GM23338 (cell line): ENCODE results near the gene TENM4. TPM values are rescaled to one million over a fixed set of nuclear protein-coding genes. Genes with fewer than 3 reads are reported as not detected.

Experiments used
- ATAC-seq: fragments of 200-7000 bp; cut with Tn5 transposase; 3 replicates; pipeline ENCODE4 v1.9.1; 2020
- DNase-seq: peaks from one replicate; pipeline ENCODE4 v3.0.0-alpha.2; 2015; ENCODE audit warnings: low spot score
- H2AFZ ChIP-seq: fragments of 200-600 bp; sonication (generic); 2 replicates; pipeline ENCODE4 v1.8.0; 2016; ENCODE audit warnings: antibody characterized with exemption, mild to moderate bottlenecking, moderate library complexity
- H3F3A ChIP-seq: fragments of 200-600 bp; sonication (generic); replicated peaks from 2 replicates; pipeline ENCODE4 v1.8.0; 2017; ENCODE audit warnings: antibody characterized with exemption, mixed run types, low read depth
- H3K27ac ChIP-seq: fragments of 200-600 bp; sonication (generic); 2 replicates; pipeline ENCODE4 v1.6.1; 2016; ENCODE audit warnings: low read depth
- H3K27me3 ChIP-seq: fragments of 200-600 bp; sonication (generic); 2 replicates; pipeline ENCODE4 v1.8.0; 2016; ENCODE audit warnings: mild to moderate bottlenecking, mixed run types, moderate library complexity; ENCODE audit not compliant: insufficient read depth
- H3K36me3 ChIP-seq: fragments of 200-600 bp; sonication (generic); 2 replicates; pipeline ENCODE4 v1.8.0; 2016; ENCODE audit warnings: mild to moderate bottlenecking; ENCODE audit not compliant: insufficient read depth
- H3K4me1 ChIP-seq: fragments of 200-600 bp; sonication (generic); 2 replicates; pipeline ENCODE4 v1.8.0; 2016; ENCODE audit warnings: mild to moderate bottlenecking, moderate library complexity; ENCODE audit not compliant: insufficient read depth
- H3K4me2 ChIP-seq: fragments of 200-600 bp; sonication (generic); 2 replicates; pipeline ENCODE4 v1.7.1; 2017; ENCODE audit warnings: mixed run types
- H3K4me3 ChIP-seq: fragments of 200-600 bp; sonication (generic); 2 replicates; pipeline ENCODE4 v1.6.1; 2016; ENCODE audit warnings: mixed run types
- H3K79me2 ChIP-seq: fragments of 200-600 bp; sonication (generic); replicated peaks from 2 replicates; pipeline ENCODE4 v1.8.0; 2017; ENCODE audit warnings: mild to moderate bottlenecking; ENCODE audit not compliant: insufficient read depth
- H3K9me2 ChIP-seq: fragments of 200-600 bp; sonication (generic); 2 replicates; pipeline ENCODE4 v1.8.0; 2017; ENCODE audit not compliant: insufficient read depth
- H4K20me1 ChIP-seq: fragments of 200-600 bp; sonication (generic); replicated peaks from 2 replicates; pipeline ENCODE4 v1.8.0; 2017; ENCODE audit warnings: mild to moderate bottlenecking; ENCODE audit not compliant: insufficient read depth
- H3K27ac Mint-ChIP-seq: 2 replicates; pipeline ENCODE4 v1.8.0; 2020; ENCODE audit warnings: inconsistent platforms, mild to moderate bottlenecking, moderate library complexity, mixed read lengths
- H3K27me3 Mint-ChIP-seq: 3 replicates; pipeline ENCODE4 v1.8.0; 2022; ENCODE audit warnings: low read depth, mild to moderate bottlenecking, moderate library complexity, mixed read lengths, inconsistent platforms; ENCODE audit not compliant: insufficient read depth, poor library complexity
- H3K36me3 Mint-ChIP-seq: 3 replicates; pipeline ENCODE4 v1.8.0; 2021; ENCODE audit warnings: low read depth, mild to moderate bottlenecking, inconsistent platforms, moderate library complexity, mixed read lengths
- H3K4me1 Mint-ChIP-seq: 3 replicates; pipeline ENCODE4 v1.8.0; 2020; ENCODE audit warnings: mild to moderate bottlenecking, inconsistent platforms, mixed read lengths
- H3K4me3 Mint-ChIP-seq: 3 replicates; pipeline ENCODE4 v1.8.0; 2021; ENCODE audit warnings: moderate library complexity, mild to moderate bottlenecking, inconsistent platforms, mixed read lengths
- H3K9me3 Mint-ChIP-seq: 3 replicates; pipeline ENCODE4 v1.8.0; 2020; ENCODE audit warnings: moderate library complexity, mild to moderate bottlenecking, inconsistent platforms, mixed read lengths
- JUNB ChIP-seq: IDR thresholded peaks from one replicate; pipeline ENCODE4 v1.6.1; 2016; ENCODE audit warnings: antibody characterized with exemption; ENCODE audit not compliant: unreplicated experiment
- ZNF114 ChIP-seq: fragments of 250-450 bp; sonication (Bioruptor Pico); IDR thresholded peaks from 2 replicates; pipeline ENCODE4 v1.5.0; 2020; ENCODE audit warnings: mild to moderate bottlenecking, moderate library complexity
- polyA plus RNA-seq: library from polyadenylated mRNA; unstranded; fragments of >200 nt; fragmentation: Nextera tagmentation; extraction: Ambion mirVana; gene quantifications from 2 replicates; pipeline ENCODE4 v1.2.1, GENCODE V29; 2016
- total RNA-seq: library from RNA; depleted of rRNA; stranded (reverse); fragments of >200 nt; shearing (Covaris generic); gene quantifications from 2 replicates; pipeline ENCODE4 v1.2.3, GENCODE V29; 2014
- TF ChIP-seq, protein P1 (sequence below): fragments of 250-450 bp; sonication (Bioruptor Pico); IDR thresholded peaks from 2 replicates; pipeline ENCODE4 v1.5.0; 2020; ENCODE audit warnings: mild to moderate bottlenecking, moderate library complexity
- TF ChIP-seq, protein P2 (sequence below): IDR thresholded peaks from 2 replicates; pipeline ENCODE4 v1.6.1; 2016; ENCODE audit warnings: antibody characterized with exemption
- TF ChIP-seq, protein P3 (sequence below), 2 experiments: fragments of 200-600 bp in 1 of 2; sonication (generic) in 1 of 2; conservative IDR thresholded peaks; 2 replicates each; pipeline versions ENCODE4 v1.5.1 to v1.6.1; 2016 to 2017; ENCODE audit warnings: antibody characterized with exemption in 2 of 2, low read depth in 2 of 2, mild to moderate bottlenecking in 2 of 2, moderate library complexity in 1 of 2
- TF ChIP-seq, protein P4 (sequence below): IDR thresholded peaks from one replicate; pipeline ENCODE4 v1.6.1; 2018; ENCODE audit warnings: antibody characterized with exemption; ENCODE audit not compliant: unreplicated experiment

TENM4 gene
- total and polyA plus RNA-seq, 2 experiments from 2014 or later = 7.3 TPM

DNA sequence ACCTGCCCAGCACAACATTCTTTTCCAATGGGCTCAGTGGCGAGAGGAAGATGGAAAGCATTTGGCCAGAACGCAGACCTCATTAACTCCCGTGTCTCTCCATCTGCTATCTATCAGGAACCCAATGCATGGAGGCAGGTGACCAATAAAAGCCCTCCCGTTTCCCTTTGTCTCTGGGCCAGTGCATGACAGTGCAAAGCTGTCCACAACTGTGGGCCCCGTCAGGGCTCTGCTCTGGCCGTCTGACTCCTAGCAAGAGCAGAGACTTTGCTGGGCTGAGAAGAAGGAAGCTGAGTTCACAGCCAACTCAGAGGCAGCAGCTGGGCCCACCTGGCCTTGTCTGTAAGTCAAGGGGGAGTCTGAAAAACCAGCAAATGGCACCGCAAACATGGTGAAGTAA is 177.8 kb downstream of the TENM4 start:
- Mint-ChIP-seq H3K36me3 (no peaks in the 10 kb centered on the region), H3K27me3 (peaks cover 4% of the 10 kb centered on the region), H3K4me1 (peaks cover 15% of the 10 kb centered on the region; the same call in 2 of the 3 replicates), H3K27ac (peak overlapping the region; percentile 49), H3K4me3 (no peak overlapping the region), H3K9me3 (no peaks in the 10 kb centered on the region)
- ATAC-seq (peak; percentile 64), DNase-seq (no peak)
- TF ChIP-seq, protein P1, sequence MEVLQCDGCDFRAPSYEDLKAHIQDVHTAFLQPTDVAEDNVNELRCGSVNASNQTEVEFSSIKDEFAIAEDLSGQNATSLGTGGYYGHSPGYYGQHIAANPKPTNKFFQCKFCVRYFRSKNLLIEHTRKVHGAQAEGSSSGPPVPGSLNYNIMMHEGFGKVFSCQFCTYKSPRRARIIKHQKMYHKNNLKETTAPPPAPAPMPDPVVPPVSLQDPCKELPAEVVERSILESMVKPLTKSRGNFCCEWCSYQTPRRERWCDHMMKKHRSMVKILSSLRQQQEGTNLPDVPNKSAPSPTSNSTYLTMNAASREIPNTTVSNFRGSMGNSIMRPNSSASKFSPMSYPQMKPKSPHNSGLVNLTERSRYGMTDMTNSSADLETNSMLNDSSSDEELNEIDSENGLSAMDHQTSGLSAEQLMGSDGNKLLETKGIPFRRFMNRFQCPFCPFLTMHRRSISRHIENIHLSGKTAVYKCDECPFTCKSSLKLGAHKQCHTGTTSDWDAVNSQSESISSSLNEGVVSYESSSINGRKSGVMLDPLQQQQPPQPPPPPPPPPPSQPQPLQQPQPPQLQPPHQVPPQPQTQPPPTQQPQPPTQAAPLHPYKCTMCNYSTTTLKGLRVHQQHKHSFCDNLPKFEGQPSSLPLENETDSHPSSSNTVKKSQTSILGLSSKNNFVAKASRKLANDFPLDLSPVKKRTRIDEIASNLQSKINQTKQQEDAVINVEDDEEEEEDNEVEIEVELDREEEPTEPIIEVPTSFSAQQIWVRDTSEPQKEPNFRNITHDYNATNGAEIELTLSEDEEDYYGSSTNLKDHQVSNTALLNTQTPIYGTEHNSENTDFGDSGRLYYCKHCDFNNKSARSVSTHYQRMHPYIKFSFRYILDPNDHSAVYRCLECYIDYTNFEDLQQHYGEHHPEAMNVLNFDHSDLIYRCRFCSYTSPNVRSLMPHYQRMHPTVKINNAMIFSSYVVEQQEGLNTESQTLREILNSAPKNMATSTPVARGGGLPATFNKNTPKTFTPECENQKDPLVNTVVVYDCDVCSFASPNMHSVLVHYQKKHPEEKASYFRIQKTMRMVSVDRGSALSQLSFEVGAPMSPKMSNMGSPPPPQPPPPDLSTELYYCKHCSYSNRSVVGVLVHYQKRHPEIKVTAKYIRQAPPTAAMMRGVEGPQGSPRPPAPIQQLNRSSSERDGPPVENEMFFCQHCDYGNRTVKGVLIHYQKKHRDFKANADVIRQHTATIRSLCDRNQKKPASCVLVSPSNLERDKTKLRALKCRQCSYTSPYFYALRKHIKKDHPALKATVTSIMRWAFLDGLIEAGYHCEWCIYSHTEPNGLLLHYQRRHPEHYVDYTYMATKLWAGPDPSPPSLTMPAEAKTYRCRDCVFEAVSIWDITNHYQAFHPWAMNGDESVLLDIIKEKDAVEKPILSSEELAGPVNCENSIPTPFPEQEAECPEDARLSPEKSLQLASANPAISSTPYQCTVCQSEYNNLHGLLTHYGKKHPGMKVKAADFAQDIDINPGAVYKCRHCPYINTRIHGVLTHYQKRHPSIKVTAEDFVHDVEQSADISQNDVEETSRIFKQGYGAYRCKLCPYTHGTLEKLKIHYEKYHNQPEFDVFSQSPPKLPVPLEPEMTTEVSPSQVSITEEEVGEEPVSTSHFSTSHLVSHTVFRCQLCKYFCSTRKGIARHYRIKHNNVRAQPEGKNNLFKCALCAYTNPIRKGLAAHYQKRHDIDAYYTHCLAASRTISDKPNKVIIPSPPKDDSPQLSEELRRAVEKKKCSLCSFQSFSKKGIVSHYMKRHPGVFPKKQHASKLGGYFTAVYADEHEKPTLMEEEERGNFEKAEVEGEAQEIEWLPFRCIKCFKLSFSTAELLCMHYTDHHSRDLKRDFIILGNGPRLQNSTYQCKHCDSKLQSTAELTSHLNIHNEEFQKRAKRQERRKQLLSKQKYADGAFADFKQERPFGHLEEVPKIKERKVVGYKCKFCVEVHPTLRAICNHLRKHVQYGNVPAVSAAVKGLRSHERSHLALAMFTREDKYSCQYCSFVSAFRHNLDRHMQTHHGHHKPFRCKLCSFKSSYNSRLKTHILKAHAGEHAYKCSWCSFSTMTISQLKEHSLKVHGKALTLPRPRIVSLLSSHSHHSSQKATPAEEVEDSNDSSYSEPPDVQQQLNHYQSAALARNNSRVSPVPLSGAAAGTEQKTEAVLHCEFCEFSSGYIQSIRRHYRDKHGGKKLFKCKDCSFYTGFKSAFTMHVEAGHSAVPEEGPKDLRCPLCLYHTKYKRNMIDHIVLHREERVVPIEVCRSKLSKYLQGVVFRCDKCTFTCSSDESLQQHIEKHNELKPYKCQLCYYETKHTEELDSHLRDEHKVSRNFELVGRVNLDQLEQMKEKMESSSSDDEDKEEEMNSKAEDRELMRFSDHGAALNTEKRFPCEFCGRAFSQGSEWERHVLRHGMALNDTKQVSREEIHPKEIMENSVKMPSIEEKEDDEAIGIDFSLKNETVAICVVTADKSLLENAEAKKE (CRISPR knock-in tag) = no peak
- TF ChIP-seq JUNB (no peak), ZNF114 (CRISPR knock-in tag) (no peak)
- TF ChIP-seq, protein P2, sequence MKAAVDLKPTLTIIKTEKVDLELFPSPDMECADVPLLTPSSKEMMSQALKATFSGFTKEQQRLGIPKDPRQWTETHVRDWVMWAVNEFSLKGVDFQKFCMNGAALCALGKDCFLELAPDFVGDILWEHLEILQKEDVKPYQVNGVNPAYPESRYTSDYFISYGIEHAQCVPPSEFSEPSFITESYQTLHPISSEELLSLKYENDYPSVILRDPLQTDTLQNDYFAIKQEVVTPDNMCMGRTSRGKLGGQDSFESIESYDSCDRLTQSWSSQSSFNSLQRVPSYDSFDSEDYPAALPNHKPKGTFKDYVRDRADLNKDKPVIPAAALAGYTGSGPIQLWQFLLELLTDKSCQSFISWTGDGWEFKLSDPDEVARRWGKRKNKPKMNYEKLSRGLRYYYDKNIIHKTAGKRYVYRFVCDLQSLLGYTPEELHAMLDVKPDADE = no peak
- TF ChIP-seq, protein P3, sequence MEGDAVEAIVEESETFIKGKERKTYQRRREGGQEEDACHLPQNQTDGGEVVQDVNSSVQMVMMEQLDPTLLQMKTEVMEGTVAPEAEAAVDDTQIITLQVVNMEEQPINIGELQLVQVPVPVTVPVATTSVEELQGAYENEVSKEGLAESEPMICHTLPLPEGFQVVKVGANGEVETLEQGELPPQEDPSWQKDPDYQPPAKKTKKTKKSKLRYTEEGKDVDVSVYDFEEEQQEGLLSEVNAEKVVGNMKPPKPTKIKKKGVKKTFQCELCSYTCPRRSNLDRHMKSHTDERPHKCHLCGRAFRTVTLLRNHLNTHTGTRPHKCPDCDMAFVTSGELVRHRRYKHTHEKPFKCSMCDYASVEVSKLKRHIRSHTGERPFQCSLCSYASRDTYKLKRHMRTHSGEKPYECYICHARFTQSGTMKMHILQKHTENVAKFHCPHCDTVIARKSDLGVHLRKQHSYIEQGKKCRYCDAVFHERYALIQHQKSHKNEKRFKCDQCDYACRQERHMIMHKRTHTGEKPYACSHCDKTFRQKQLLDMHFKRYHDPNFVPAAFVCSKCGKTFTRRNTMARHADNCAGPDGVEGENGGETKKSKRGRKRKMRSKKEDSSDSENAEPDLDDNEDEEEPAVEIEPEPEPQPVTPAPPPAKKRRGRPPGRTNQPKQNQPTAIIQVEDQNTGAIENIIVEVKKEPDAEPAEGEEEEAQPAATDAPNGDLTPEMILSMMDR (conservative IDR thresholded peaks at IDR 0.05; ENCODE audit: low read depth in 2 of 2) = no peak
- TF ChIP-seq, protein P4, sequence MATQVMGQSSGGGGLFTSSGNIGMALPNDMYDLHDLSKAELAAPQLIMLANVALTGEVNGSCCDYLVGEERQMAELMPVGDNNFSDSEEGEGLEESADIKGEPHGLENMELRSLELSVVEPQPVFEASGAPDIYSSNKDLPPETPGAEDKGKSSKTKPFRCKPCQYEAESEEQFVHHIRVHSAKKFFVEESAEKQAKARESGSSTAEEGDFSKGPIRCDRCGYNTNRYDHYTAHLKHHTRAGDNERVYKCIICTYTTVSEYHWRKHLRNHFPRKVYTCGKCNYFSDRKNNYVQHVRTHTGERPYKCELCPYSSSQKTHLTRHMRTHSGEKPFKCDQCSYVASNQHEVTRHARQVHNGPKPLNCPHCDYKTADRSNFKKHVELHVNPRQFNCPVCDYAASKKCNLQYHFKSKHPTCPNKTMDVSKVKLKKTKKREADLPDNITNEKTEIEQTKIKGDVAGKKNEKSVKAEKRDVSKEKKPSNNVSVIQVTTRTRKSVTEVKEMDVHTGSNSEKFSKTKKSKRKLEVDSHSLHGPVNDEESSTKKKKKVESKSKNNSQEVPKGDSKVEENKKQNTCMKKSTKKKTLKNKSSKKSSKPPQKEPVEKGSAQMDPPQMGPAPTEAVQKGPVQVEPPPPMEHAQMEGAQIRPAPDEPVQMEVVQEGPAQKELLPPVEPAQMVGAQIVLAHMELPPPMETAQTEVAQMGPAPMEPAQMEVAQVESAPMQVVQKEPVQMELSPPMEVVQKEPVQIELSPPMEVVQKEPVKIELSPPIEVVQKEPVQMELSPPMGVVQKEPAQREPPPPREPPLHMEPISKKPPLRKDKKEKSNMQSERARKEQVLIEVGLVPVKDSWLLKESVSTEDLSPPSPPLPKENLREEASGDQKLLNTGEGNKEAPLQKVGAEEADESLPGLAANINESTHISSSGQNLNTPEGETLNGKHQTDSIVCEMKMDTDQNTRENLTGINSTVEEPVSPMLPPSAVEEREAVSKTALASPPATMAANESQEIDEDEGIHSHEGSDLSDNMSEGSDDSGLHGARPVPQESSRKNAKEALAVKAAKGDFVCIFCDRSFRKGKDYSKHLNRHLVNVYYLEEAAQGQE = no peak
- 0 out of 2 replicates have a peak, but pooled peaks cover 3% of the 10 kb centered on the region for H3K9me2 ChIP-seq
- no peaks in the 10 kb centered on the region for H4K20me1 ChIP-seq
- no peak overlapping the region for H3K4me2 ChIP-seq
- H3K79me2 ChIP-seq = no peaks in the 10 kb centered on the region
- H3K27ac ChIP-seq = no peak overlapping the region
- no peaks in the 10 kb centered on the region for H3K27me3 ChIP-seq
- no peaks in the 10 kb centered on the region for H3K36me3 ChIP-seq
- H3F3A ChIP-seq = no peaks in the 10 kb centered on the region
- 0 out of 2 replicates have a peak overlapping the region, but pooled peaks have one; percentile 30 for H2AFZ ChIP-seq
- no peaks in the 10 kb centered on the region; the same call in 1 of the 2 replicates for H3K4me1 ChIP-seq
- no peak overlapping the region for H3K4me3 ChIP-seq
